Measurements from ENCODE around the gene CDH4. TPM values are rescaled to one million over a fixed set of nuclear protein-coding genes. Genes with fewer than 3 reads are reported as not detected.

CDH4 gene
- total and polyA plus RNA-seq, 9 of the 15 experiments (the other 6 are each of a cell fraction or from before 2014, with no cell fraction given) = 0.04 TPM; not detected in 8

DNA sequence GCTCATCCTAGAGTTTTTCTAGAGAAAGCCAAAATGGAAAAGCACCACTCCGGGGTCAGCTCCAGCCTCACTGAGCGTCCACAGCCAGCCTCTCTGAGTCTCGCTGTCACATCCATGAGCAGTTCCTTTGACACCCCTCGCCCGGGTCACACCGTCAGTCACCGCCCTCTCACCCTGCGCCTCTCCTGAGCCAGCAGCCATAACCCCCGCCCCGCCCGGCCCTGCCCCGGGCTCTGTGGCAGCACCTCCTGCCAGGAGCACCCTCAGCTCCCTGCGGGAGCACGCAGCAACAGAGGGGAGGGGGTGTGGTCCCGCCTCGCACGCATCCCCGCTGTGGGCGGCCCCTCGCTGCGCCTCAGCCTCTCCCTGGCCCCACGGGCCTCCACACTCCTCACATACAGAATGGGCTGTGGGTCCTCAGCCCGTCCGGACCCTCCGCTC, 545.9 kb downstream of the CDH4 start (continued):
- TF ChIP-seq, protein P1, sequence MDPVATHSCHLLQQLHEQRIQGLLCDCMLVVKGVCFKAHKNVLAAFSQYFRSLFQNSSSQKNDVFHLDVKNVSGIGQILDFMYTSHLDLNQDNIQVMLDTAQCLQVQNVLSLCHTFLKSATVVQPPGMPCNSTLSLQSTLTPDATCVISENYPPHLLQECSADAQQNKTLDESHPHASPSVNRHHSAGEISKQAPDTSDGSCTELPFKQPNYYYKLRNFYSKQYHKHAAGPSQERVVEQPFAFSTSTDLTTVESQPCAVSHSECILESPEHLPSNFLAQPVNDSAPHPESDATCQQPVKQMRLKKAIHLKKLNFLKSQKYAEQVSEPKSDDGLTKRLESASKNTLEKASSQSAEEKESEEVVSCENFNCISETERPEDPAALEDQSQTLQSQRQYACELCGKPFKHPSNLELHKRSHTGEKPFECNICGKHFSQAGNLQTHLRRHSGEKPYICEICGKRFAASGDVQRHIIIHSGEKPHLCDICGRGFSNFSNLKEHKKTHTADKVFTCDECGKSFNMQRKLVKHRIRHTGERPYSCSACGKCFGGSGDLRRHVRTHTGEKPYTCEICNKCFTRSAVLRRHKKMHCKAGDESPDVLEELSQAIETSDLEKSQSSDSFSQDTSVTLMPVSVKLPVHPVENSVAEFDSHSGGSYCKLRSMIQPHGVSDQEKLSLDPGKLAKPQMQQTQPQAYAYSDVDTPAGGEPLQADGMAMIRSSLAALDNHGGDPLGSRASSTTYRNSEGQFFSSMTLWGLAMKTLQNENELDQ (CRISPR knock-in tag; IDR thresholded peaks at IDR 0.05; ENCODE audit: borderline replicate concordance) = no peak

DNA sequence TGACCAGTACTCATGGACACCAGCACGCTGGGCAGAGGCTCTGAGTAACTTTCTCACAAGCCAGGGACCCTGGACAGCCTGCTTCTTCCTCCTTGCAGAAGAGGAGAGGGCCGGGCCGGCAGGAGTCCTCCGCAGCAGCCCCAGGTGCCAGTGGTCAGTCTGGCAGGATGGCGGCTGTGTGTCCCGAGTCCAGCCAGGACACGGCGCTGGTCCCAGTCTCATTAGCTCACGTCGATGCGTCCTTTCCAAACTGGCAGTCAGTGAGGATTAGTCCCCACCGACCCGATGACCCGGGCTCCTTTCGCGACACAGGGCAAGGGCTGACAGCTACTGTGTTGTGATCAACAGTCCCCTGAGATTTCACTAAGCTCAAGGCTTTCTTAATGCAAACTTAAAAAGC, 546.6 kb downstream of the CDH4 start:
- FAIRE-seq (no peak), ATAC-seq (no peak), DNase-seq (ENCODE audit: extremely low read depth in 1 of 4, low spot score in 3 of 4) (no peak)
- in situ Hi-C loops (cut with MboI) = no loop called here
- intact Hi-C loops (cut with micrococcal nuclease) = no loop called here
- Histone ChIP-seq H3K9me1 (ENCODE audit: control insufficient read depth, insufficient read depth, low read length) (no peaks in the 10 kb centered on the region), H3K9me3 (replicated peaks; ENCODE audit: control insufficient read depth, insufficient read depth, low read depth, low read length) (no peaks in the 10 kb centered on the region), H3K36me3 (ENCODE audit: control insufficient read depth, insufficient read depth, low read length) (no peaks in the 10 kb centered on the region), H3K4me3 (no peak overlapping the region), H3K79me2 (ENCODE audit: control insufficient read depth, insufficient read depth, low read length) (no peaks in the 10 kb centered on the region), H3K4me1 (replicated peaks in 1 of 2; ENCODE audit: control insufficient read depth in 2 of 2, insufficient read depth in 2 of 2, low read length in 2 of 2) (peaks cover 0 to 3% of the 10 kb centered on the region in 2 experiments; a peak in 1 of 5 replicates), H3K27ac (ENCODE audit: extremely low read depth, low read depth, low read length) (no peak overlapping the region), H2AFZ (ENCODE audit: low read depth, low read length) (no peak overlapping the region), H3K4me2 (ENCODE audit: insufficient read depth, low read length) (no peak overlapping the region), H3K27me3 (ENCODE audit: control insufficient read depth in 2 of 2, insufficient read depth in 2 of 2, low read length in 2 of 2) (peaks cover 29 to 62% of the 10 kb centered on the region in 2 experiments), H3K9ac (ENCODE audit: insufficient read depth in 1 of 2, low read depth in 2 of 2, low read length in 2 of 2) (no peak overlapping the region), H4K20me1 (replicated peaks; ENCODE audit: control insufficient read depth, insufficient read depth, low read length) (0 out of 2 replicates have a peak, but pooled peaks cover 14% of the 10 kb centered on the region)
- no TSS peak for BruUV-seq (replicated peaks)
- TF ChIP-seq ZNF696 (CRISPR knock-in tag; conservative IDR thresholded peaks at IDR 0.05) (no peak), FOXJ2 (tag; IDR thresholded peaks at IDR 0.05) (no peak)
- CTCF ChIA-PET (ENCODE audit: low intra/inter-chr PET ratio) = no interaction called here
- WGBS (ENCODE audit: insufficient coverage, low coverage, missing lambda C conversion rate) = 0% methylated on average over 14 of the region's 16 CpGs
- POLR2A ChIA-PET = interaction anchor here (1.6 kb wide), 1 partner anchor 13 kb away, joined by 6 read pairs; no protein-coding TSS in a partner anchor
